DOHH2 (cell line): Measurements from ENCODE around the gene PTPRN2.

Experiments used
- H3F3A ChIP-seq: fragments of 200-600 bp; sonication (generic), shearing (Covaris generic); 2 replicates; pipeline ENCODE4 v1.6.0; 2016; ENCODE audit warnings: antibody characterized with exemption, mild to moderate bottlenecking; ENCODE audit not compliant: control insufficient read depth, insufficient read depth
- H3K27ac ChIP-seq: fragments of 200-600 bp; sonication (generic); 2 replicates; pipeline ENCODE4 v1.5.1; 2014; ENCODE audit warnings: low read depth, mild to moderate bottlenecking, low read length, moderate library complexity
- H3K27me3 ChIP-seq: fragments of 200-600 bp; sonication (generic); 2 replicates; pipeline ENCODE4 v1.6.1; 2014; ENCODE audit warnings: mild to moderate bottlenecking, low read length, mixed read lengths; ENCODE audit not compliant: control insufficient read depth
- H3K36me3 ChIP-seq: fragments of 200-600 bp; sonication (generic); 2 replicates; pipeline ENCODE4 v1.6.1; 2014; ENCODE audit warnings: mild to moderate bottlenecking, low read length, moderate library complexity, mixed read lengths; ENCODE audit not compliant: control insufficient read depth
- H3K4me1 ChIP-seq: fragments of 200-600 bp; sonication (generic); 2 replicates; pipeline ENCODE4 v1.6.1; 2014; ENCODE audit warnings: mild to moderate bottlenecking, low read length, mixed read lengths; ENCODE audit not compliant: control insufficient read depth
- H3K4me2 ChIP-seq: fragments of 200-600 bp; sonication (generic); 2 replicates; pipeline ENCODE4 v1.6.0; 2014; ENCODE audit warnings: mild to moderate bottlenecking, low read length, moderate library complexity
- H3K4me3 ChIP-seq: fragments of 200-600 bp; sonication (generic); 2 replicates; pipeline ENCODE4 v1.5.1; 2014; ENCODE audit warnings: mild to moderate bottlenecking, low read length, mixed read lengths
- H3K79me2 ChIP-seq: fragments of 200-600 bp; sonication (generic); 2 replicates; pipeline ENCODE4 v1.6.1; 2014; ENCODE audit warnings: mild to moderate bottlenecking, low read length, mixed read lengths; ENCODE audit not compliant: control insufficient read depth
- H3K9me2 ChIP-seq: fragments of 200-600 bp; sonication (generic); replicated peaks from 2 replicates; pipeline ENCODE4 v1.6.1; 2014; ENCODE audit warnings: mild to moderate bottlenecking, low read length, mixed read lengths; ENCODE audit not compliant: control insufficient read depth
- H3K9me3 ChIP-seq: fragments of 200-600 bp; sonication (generic); 2 replicates; pipeline ENCODE4 v1.6.1; 2014; ENCODE audit warnings: antibody characterized with exemption, low read length, mixed read lengths; ENCODE audit not compliant: control insufficient read depth, insufficient read depth
- H4K20me1 ChIP-seq: fragments of 200-600 bp; sonication (generic); 2 replicates; pipeline ENCODE4 v1.6.0; 2014; ENCODE audit warnings: low read depth, mild to moderate bottlenecking, antibody characterized with exemption, low read length, moderate library complexity; ENCODE audit not compliant: control insufficient read depth, insufficient read depth
- CTCF ChIP-seq: fragments of 200-600 bp; sonication (generic); IDR thresholded peaks from one replicate; pipeline ENCODE4 v1.5.1; 2014; ENCODE audit warnings: antibody characterized with exemption, mild to moderate bottlenecking, low read depth, low read length; ENCODE audit not compliant: poor library complexity, severe bottlenecking
- EZH2phosphoT487 ChIP-seq: fragments of 200-600 bp; sonication (generic); IDR thresholded peaks from 2 replicates; pipeline ENCODE4 v1.6.1; 2017; ENCODE audit warnings: borderline replicate concordance, mild to moderate bottlenecking, antibody characterized with exemption, low read length, moderate library complexity, mixed read lengths

Gene PTPRN2

GRCh38 chr7:157687158-157687557, 900.5 kb downstream of the PTPRN2 start:
- Histone ChIP-seq H3K4me3 (no peak overlapping the region), H3F3A (no peaks in the 10 kb centered on the region), H3K36me3 (no peaks in the 10 kb centered on the region), H3K27ac (no peak overlapping the region), H3K27me3 (no peaks in the 10 kb centered on the region), H4K20me1 (no peaks in the 10 kb centered on the region), H3K79me2 (no peaks in the 10 kb centered on the region), H3K4me2 (no peak overlapping the region), H3K9me3 (peaks cover 16% of the 10 kb centered on the region; the same call in 1 of the 2 replicates), H3K4me1 (no peaks in the 10 kb centered on the region), H3K9me2 (no peaks in the 10 kb centered on the region)
- TF ChIP-seq CTCF (no peak), EZH2phosphoT487 (no peak)

- Histone ChIP-seq H3K4me3 (no peak overlapping the region), H3K27ac (no peak overlapping the region), H3K9me2 (no peaks in the 10 kb centered on the region), H3K79me2 (no peaks in the 10 kb centered on the region), H3K36me3 (no peaks in the 10 kb centered on the region), H4K20me1 (no peaks in the 10 kb centered on the region), H3K27me3 (no peaks in the 10 kb centered on the region), H3K9me3 (peaks cover 11% of the 10 kb centered on the region; the same call in 1 of the 2 replicates), H3K4me2 (no peak overlapping the region), H3K4me1 (no peaks in the 10 kb centered on the region), H3F3A (no peaks in the 10 kb centered on the region)
- TF ChIP-seq CTCF (no peak), EZH2phosphoT487 (no peak)
These were observed 901.2 kb downstream of the PTPRN2 start for GRCh38 chr7:157686285-157686894.

GRCh38 chr7:157685430-157686284, 902.0 kb downstream of the PTPRN2 start:
- Histone ChIP-seq H3K79me2 (no peaks in the 10 kb centered on the region), H3K4me2 (no peak overlapping the region), H4K20me1 (no peaks in the 10 kb centered on the region), H3F3A (no peaks in the 10 kb centered on the region), H3K4me1 (no peaks in the 10 kb centered on the region), H3K4me3 (no peak overlapping the region), H3K36me3 (no peaks in the 10 kb centered on the region), H3K27me3 (no peaks in the 10 kb centered on the region), H3K9me3 (peaks cover 9% of the 10 kb centered on the region; the same call in 1 of the 2 replicates), H3K9me2 (no peaks in the 10 kb centered on the region), H3K27ac (no peak overlapping the region)
- TF ChIP-seq EZH2phosphoT487 (no peak), CTCF (no peak)
